ENCODE data around the gene SOST. TPM values are rescaled to one million over a fixed set of nuclear protein-coding genes. Genes with fewer than 3 reads are reported as not detected.
A peak's percentile ranks its signal among the peaks of the same experiment; 100 is the strongest.
"Not testable (repeated sequence)": the region's sequence is repeated elsewhere in the genome, so short reads cannot be mapped to it uniquely, and the experiment has no call there.

SOST gene
- total RNA-seq (2014; rRNA removed; shearing (Covaris generic); ENCODE audit: low replicate concordance) = not detected in 2 replicates

DNA sequence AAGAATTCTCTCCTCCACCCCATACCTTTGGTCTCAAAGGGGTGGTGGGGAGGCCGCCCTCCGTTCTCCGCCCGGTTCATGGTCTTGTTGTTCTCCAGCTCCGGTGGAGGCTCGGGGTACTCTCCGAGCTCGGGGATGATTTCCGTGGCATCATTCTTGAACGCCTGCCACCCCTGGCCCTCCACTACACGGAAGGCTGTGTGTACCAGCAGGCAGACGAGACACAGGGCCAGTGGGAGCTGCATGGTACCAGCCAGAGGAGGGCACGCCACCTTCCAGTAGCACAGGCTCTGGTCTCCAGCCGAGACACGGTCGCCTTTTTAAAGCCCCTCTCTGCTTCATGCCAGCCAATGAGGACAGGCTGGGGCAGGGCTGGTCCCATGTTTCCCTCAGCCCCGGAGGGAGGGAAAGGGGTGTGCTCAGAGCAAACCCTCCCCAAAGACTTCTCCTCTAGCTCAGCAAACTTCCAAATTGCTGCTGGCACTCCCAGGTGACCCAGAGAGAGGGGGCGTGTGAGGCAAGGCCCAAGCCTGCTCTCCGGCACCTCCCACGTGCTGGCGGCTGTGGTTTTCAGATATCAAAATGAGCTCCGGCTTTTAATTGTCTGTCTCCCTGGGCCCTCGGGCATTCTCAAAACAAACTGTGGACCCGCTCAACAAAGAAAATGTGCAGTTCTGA lies at the start of gene SOST:
TSS of gene SOST (minus strand) at position 295 of the 678 bp plus-strand sequence. CDS start at position 245, 50 bp downstream.
- H3K36me3 ChIP-seq = no peaks in the 10 kb centered on the region
- no peak for DNase-seq
- H3K9me3 ChIP-seq = no peaks in the 10 kb centered on the region
- no peak within 1 kb of the TSS for H3K4me3 ChIP-seq
- H3K27me3 ChIP-seq = no peaks in the 10 kb centered on the region

DNA sequence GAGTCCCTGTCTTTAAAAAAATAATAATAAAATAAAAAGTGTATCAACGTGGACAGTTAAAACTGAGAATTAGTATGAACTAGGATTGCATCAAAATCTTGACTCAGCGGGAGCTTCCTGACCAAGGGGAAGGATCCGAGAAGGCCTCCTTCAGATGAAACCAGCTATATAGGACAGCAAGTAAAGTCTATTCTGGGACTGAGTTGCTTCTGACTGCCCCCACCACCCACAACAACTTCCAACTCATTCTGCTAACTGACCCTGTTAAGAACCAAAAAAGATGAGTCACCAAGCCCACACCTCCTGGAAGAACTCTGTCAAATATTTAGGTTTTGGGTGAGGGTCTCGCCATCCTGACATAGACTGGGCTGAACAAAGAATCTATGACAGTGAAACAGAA lies 49.5 kb upstream of the SOST start:
- no peaks in the 10 kb centered on the region for H3K27me3 ChIP-seq
- no peak for DNase-seq
- peaks cover 28% of the 10 kb centered on the region; the same call in 1 of the 2 replicates for H3K36me3 ChIP-seq
- no peak overlapping the region for H3K4me3 ChIP-seq
- no peaks in the 10 kb centered on the region for H3K9me3 ChIP-seq

DNA sequence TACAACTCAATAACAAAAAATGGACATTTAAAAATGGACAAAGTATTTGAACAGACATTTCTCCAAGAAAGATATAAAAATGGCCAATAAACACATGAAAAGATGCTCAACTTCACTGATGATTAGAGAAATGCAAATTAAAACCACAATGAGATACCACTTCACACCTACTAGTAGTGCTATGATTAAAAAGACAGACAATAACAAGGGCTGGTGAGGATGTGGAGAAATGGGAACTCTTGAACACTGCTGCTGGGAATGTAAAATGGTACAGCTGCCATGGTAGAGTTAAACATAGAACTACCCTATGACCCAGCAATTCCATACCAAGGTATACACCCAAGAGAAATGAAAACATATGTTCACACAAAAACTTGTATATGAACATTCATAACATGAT lies 46.5 kb upstream of the SOST start:
- no peak for DNase-seq
- Histone ChIP-seq H3K27me3 (no peaks in the 10 kb centered on the region), H3K9me3 (no peaks in the 10 kb centered on the region), H3K36me3 (peaks cover 38% of the 10 kb centered on the region), H3K4me3 (no peak overlapping the region)

DNA sequence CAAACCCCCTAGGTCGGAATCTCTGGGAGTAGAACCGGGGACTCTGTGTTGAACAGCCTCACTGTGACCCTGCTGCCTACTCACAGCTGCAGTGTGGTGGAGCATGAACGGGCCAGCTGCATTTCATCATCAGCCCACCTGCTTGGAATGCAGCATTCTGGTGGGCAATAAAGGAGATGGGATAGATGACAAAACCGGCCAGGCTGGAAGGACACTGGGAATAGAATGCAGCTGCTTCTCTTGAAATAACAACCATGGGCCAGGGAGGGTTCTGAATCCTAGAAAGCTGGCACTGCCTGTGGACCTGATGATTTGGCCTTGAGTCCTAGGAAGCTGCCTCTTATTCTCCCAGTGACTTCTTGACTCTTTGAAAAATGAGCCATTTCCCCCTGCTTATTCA lies 45.2 kb upstream of the SOST start:
- Histone ChIP-seq H3K27me3 (no peaks in the 10 kb centered on the region), H3K9me3 (0 out of 2 replicates have a peak, but pooled peaks cover 2% of the 10 kb centered on the region), H3K36me3 (peaks cover 31% of the 10 kb centered on the region), H3K4me3 (no peak overlapping the region)
- peak; percentile 27 for DNase-seq

DNA sequence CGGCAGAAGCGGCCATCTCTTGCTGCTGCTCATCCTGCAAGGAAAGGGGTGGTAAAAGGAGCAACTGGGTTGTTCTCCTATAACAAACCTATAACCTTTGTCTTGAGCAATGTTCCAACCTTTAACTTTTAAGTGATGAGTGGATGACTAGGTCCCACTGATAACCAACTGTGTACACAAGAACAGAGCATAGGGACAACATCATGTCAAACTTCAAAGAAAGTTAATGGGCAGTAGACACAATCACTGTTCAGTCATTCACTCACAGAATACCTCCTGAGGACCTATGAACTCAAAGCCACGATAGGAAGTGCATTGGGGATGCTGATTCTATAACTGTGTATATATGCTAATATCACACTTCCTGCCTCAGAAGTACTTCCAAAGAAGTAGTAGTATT lies 43.3 kb upstream of the SOST start:
- H3K4me3 ChIP-seq = no peak overlapping the region
- peaks cover 9% of the 10 kb centered on the region; the same call in 1 of the 2 replicates for H3K9me3 ChIP-seq
- no peak for DNase-seq

DNA sequence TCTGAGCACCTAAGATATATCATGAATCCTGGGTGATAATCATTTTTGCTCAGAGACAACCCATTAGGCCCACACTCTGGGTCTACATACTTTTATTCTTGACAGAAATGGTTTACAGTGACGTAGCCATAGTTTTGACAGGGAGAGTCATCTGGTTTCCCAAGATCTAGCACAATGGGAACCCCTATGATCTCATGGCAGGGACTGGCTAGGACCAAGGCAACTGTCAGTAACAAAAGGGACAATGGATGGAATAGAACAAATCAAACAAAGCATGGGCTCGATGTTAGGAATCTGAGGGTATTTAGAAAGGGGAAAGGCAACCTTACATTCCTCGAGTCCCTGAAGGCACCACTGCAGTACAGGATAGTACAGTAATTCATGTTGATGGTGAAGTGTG lies 42.1 kb upstream of the SOST start:
- peaks cover 16% of the 10 kb centered on the region; the same call in 1 of the 2 replicates for H3K9me3 ChIP-seq
- no peaks in the 10 kb centered on the region for H3K27me3 ChIP-seq
- peaks cover 12% of the 10 kb centered on the region for H3K36me3 ChIP-seq

More for the DNA sequence above, 43.3 kb upstream of the SOST start:
- no peaks in the 10 kb centered on the region for H3K27me3 ChIP-seq
- peaks cover 19% of the 10 kb centered on the region for H3K36me3 ChIP-seq

DNA sequence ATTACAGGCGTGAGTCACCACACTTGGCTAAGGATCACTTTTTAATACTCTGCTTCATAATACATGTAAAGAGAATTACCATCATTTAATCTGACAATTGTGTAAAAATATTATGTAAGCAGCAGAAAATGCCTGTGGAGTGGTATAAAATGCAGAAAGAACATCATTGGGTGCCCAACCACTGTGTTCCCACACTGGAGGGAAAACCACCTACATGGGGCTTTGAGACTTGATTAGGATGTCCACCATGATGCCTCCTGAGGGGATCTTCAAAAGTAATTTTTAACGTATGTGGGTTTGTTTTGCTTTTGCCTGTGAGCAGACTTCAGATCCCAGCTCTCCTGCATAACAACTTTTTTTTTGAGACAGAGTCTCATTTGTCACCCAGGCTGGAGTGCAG lies 40.5 kb upstream of the SOST start:
- H3K4me3 ChIP-seq = no peak overlapping the region
- peaks cover 25% of the 10 kb centered on the region for H3K9me3 ChIP-seq
- no peaks in the 10 kb centered on the region for H3K27me3 ChIP-seq
- no peak for DNase-seq
- H3K36me3 ChIP-seq = peaks cover 10% of the 10 kb centered on the region

More for the DNA sequence above, 42.1 kb upstream of the SOST start:
- H3K4me3 ChIP-seq = no peak overlapping the region
- no peak for DNase-seq

DNA sequence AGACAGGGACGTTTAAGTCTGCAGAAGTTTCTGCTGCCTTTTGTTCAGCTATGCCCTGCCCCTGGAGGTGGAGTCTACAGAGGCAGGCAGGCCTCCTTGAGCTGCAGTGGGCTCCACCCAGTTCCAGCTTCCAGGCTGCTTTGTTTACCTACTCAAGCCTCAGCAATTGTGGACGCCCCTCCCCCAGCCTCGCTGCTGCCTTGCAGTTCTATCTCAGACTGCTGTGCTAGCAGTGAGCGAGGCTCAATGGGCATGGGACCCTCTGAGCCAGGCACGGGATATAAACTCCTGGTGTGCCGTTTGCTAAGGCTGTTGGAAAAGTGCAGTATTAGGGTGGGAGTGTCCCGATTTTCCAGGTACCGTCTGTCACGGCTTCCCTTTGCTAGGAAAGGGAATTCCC lies 39.4 kb upstream of the SOST start:
- Histone ChIP-seq H3K9me3 (peaks cover 25% of the 10 kb centered on the region), H3K36me3 (peaks cover 10% of the 10 kb centered on the region)
- not testable (repeated sequence) for DNase-seq, H3K27me3 ChIP-seq, H3K4me3 ChIP-seq

DNA sequence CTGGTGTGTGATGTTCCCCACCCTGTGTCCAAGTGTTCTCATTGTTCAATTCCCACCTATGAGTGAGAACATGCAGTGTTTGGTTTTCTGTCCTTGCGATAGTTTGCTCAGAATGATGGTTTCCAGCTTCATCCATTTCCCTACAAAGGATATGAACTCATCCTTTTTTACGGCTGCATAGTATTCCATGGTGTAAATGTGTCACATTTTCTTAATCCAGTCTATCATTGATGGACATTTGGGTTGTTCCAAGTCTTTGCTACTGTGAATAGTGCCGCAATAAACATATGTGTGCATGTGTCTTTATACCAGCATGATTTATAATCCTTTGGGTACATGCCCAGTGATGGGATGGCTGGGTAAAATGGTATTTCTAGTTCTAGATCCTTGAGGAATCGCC lies 34.1 kb upstream of the SOST start:
- peaks cover 23% of the 10 kb centered on the region for H3K9me3 ChIP-seq
- not testable (repeated sequence) for DNase-seq, H3K4me3 ChIP-seq, H3K36me3 ChIP-seq, H3K27me3 ChIP-seq

DNA sequence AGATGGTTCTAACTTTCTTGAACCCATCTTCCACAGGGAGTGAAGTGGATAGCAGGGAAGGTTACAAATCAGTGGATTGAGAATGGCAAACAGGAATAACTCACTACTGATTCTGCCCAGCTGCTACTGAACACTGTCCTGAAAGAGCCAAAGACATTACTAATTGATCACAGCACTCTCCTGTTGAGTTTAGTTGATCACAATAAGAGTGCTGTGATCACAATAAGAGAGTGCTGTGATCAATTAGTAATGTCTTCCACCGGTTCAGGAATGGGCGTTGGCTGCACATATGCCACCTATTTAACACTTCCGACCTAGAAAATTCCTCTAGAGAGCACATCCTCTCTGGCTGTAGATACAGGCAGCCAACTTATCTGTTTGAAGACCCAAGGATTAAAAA lies 33.0 kb upstream of the SOST start:
- no peak overlapping the region for H3K4me3 ChIP-seq
- H3K27me3 ChIP-seq = no peaks in the 10 kb centered on the region
- peaks cover 16% of the 10 kb centered on the region for H3K9me3 ChIP-seq
- DNase-seq = no peak
- H3K36me3 ChIP-seq = no peaks in the 10 kb centered on the region

DNA sequence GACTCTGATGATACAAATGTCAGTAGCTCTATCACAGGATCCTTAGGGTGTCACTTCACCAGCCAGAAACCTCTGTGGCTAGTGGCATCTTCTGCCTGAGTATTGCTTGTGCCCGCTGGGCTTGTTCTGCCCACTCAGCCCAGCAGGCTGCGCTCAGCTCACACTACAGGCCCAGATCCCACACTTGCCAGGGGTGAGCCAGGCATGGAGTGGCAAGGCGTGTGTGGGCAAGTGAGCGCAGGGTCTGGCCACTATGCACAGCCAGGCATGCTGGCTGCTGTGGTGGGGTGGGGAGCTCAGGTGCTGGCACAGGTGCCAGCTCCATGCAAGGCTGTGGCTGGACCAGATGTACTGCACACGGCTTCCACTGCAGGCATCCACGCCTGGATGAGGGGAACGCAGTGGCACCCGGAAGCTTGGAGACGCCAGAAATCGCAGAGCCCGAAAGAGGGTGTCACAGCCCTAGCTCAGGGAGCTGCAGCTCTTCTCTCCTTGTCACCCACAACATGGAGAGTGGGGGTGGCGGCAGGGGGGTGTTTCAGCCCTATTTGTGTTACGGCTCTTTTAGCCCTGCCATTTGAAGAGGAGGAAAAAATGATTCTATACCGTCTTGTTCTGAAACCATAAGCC lies 31.8 kb upstream of the SOST start:
- Histone ChIP-seq H3K36me3 (no peaks in the 10 kb centered on the region), H3K4me3 (no peak overlapping the region), H3K27me3 (no peaks in the 10 kb centered on the region), H3K9me3 (peaks cover 10% of the 10 kb centered on the region)
- DNase-seq = no peak

DNA sequence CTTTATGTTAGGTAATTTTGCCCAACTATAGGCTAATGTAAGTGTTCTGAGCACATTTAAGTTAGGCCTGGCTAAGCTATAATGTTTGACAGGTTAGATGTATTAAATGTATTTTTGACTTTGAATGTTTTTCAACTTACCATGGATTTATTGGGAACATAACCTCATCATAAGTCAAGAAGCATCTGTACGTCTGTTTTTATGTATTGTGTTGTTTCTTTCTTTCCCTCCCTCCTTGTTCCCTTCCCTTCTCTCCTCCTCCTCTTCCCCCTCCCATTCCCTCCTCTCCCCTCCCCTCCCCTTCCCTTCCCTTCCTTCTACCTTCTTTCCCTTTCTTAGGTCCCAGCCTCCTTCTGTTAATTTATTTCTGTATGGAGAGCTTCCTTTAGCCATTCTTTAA lies 30.9 kb upstream of the SOST start:
- no peak overlapping the region for H3K4me3 ChIP-seq
- DNase-seq = no peak
- H3K27me3 ChIP-seq = no peaks in the 10 kb centered on the region
- H3K36me3 ChIP-seq = no peaks in the 10 kb centered on the region
- peaks cover 5% of the 10 kb centered on the region; the same call in 1 of the 2 replicates for H3K9me3 ChIP-seq

DNA sequence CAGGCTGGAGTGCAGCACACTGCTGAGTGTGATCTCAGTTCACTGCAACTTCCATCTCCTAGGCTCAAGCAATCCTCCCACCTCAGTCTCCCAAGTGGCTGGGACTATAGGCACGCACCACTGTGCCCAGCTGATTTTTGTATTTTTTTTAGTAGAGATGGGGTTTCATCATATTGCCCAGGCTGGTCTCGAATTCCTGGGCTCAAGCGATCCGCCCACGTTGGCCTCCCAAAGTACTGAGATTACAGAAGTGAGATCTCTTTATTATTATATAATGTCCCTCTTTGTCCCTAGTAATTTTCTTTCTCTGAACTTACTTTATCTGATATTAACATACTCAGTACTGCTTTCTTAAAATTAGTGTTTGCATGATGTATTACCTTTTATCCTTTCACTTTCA lies 29.9 kb upstream of the SOST start:
- Histone ChIP-seq H3K9me3 (peaks cover 3% of the 10 kb centered on the region; the same call in 1 of the 2 replicates), H3K27me3 (no peaks in the 10 kb centered on the region), H3K36me3 (no peaks in the 10 kb centered on the region), H3K4me3 (no peak overlapping the region)
- no peak for DNase-seq

DNA sequence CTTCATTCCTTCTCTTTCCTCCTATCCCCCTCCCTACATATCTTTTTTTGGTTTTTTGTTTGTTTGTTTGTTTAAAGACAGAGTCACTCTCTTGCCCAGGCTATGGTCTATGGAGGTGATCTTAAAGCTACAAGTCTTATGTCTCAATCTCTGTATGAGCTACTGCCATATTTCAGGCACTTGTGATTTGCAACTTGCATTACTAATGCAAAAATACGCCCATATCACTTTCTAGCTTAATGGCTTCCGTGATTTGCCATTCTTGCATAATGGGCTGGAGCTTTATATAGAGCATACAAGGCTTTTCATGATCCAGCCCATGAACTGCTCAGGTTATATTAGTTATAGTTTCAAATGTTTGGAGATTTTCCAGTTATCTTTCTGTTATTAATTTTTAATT lies 29.1 kb upstream of the SOST start:
- no peak for DNase-seq
- no peak overlapping the region for H3K4me3 ChIP-seq

DNA sequence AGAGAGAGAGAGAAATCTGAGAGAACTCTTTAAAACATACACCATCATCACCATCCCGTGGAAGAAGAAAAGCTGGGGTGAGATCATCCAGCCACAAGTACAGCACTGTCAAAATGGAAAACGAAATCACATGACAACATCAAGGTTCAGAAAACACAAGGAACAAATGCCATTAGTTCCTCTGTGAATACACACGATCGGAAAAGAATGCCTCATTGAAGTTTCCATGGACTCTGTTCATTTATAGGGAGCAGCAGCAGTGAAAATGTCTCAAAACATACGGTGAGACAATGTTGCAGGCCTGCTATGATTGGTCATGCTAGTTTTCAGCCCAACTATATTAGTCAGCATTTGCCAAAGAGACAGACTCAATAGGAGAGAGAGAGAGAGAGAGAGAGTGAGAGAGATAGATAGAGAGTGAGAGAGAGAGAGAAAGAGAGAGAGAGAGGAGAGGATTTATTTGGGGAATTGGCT lies 26.1 kb upstream of the SOST start:
- no peaks in the 10 kb centered on the region for H3K27me3 ChIP-seq
- H3K36me3 ChIP-seq = no peaks in the 10 kb centered on the region
- no peak overlapping the region for H3K4me3 ChIP-seq
- DNase-seq = no peak
- no peaks in the 10 kb centered on the region; the same call in 1 of the 2 replicates for H3K9me3 ChIP-seq

More for the DNA sequence above, 29.1 kb upstream of the SOST start:
- no peaks in the 10 kb centered on the region for H3K36me3 ChIP-seq
- no peaks in the 10 kb centered on the region for H3K27me3 ChIP-seq
- peaks cover under 1% of the 10 kb centered on the region; the same call in 1 of the 2 replicates for H3K9me3 ChIP-seq

DNA sequence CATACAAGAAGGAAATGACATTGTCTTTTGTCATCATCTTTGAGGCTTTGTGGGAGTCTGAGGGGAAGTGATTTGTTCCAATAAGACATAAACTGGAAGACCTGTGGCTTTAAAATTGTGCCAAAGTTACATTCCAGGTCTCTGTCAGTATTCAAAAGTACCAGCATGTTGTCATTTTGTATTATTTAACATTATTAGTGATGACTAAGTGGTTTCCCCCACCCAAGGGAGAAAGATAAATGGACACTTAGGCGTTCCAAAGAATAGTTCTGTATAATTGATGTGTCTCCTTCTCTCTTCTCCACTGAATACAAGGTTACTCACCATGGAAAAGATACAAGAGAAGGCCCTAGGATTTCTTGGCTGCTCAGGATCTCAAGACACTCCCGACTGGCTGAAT lies 25.5 kb upstream of the SOST start:
- no peak for DNase-seq
- H3K4me3 ChIP-seq = no peak overlapping the region
- no peaks in the 10 kb centered on the region for H3K36me3 ChIP-seq
- no peaks in the 10 kb centered on the region for H3K9me3 ChIP-seq
- no peaks in the 10 kb centered on the region for H3K27me3 ChIP-seq

DNA sequence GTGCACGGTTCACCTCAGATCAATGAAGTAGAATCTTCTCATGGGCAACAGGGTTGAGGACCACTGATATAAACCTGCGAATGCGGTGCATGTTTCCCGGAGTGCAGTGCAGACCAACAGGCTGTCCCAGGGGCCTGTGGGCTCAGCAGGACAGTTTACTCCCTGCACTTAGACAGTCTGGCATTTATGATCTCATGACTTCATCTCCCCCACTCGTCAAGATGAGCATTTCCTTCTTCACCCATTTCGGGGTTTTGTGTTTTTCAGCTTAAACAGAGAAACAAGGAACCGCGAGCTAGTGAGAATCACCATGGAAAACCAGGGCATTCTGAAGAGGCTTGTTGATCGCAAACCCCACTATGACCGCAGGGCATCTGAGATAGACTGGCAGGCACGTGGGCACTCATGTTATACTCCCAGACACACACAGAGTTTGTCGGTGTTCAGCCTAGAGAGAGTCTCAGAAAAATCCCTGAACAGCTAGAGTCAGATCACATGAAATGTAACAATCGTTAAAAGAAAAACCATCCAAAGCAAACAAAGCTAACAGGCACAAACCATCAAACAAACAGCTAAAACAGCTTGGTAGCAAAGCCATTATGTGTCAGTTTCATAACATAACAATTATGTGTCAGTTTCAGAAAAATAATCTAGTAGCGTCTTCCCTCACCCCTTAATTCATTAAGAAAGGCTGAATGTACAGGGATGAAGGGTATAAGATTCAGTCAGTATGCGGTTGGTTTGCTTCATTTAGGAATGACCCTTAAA lies 24.5 kb upstream of the SOST start:
- H3K27me3 ChIP-seq = no peaks in the 10 kb centered on the region
- H3K4me3 ChIP-seq = no peak overlapping the region
- H3K36me3 ChIP-seq = no peaks in the 10 kb centered on the region
- H3K9me3 ChIP-seq = no peaks in the 10 kb centered on the region
- DNase-seq = no peak

Measured in MG63 (cell line).